Measurements from ENCODE around the gene FAAH.

The FAAH gene

DNA sequence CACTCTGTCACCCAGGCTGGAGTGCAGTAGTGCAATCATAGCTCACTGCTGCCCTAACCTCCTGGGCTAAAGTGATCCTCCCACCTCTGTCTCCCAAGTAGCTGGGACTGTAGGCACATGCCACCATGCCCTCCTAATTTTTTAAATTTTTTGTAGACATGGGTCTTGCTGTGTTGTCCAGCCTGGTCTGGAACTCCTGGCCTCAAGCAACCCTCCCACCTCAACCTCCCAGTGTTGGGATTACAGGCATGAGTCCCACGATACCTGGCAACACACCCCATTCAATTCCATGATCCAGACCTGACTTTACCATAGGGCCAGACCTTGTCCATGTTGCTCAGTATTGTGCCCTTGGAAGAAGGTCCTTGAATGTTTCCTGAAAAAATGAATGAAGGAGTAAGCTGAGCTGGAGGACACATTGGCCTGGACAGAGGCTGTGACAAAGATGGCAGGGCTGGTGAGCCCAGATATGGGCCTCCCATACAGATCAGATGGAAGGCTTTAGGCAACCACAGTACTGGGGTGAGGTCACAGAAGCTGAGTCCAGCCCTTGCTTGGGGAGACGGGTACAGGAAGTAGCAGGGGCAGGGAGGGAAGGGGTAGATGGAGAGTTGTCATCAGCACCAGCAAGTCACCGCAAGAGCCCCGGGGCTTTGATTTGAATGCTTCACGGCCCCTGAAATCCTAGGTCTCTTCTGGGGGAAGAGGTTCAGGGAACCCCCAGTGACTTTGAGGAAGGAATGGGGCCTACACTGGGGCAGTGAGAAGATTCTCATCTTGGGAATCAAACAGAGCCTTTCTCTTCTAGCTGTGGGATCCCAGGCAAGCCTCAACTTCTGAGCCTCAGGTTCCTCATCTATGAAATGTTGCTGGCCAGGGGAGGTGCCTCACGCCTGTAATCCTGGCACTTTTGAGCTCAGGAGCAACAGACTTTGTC, 55.4 kb downstream of the FAAH start:
- DNase-seq (ENCODE audit: low read depth) = no peak

DNA sequence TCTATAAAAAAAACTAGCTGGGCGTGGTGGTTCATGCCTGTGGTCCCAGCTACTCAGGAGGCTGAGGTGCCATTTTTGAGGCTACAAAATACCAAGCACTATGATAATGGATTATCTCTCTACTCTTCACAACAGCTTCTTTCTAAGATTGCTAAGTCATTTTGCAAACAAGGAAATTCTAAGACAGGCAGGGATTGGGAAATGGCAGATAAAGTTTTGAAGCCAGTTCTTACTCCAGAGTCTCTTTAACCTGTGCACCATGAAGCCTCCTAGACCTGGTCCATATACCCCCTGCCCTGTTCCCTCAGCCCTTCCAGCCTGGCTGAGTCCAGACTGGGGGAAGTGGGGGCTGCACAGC, 56.0 kb downstream of the FAAH start:
- no peak for DNase-seq (ENCODE audit: low read depth)

DNA sequence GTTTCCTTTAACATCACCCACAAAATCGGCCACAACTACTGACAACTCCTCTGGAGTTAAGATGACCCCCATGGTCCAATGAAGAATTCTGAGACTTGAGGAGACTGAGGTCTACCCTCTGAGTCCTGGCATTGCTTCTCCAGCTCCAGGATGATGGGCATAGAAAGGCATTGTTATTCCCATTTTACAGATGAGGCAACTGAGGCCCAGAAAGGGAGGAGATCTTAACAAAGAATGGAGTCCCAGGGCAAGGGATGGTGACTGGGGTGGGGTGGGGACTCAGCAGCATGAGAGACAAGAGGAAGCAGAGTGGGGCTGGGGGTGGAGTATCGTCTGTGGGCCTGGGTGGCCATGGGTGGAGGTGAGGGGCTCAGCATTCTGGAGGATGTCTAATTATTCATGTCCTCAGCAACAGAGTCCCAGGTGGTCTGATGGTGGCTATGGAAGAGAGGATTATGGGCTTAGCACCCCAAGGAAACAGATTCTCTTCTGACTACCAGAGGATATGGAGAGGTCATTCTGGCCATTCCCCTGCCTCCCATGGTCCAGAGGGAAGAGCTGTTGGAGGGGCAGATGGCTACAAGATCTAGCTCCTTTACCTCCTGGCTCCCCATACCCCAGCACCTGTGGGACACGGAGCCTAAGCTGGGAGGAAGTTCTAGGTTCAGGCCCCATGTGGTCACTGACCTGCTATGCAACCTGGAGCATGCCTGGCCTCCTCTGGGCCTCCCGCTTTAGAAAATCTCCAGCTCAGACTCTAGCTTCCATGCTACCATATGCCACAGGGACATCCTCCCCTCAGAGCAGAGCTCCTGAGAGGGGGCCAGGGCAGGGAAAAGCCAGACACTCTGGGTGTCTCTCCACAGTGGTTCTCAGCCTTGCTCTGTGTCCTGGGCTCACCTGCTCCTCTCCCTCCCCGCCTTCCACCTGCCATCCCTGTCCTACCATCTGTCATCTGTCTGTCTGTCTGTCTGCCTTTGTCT, 58.1 kb downstream of the FAAH start:
- no peak for DNase-seq (ENCODE audit: low read depth)

DNA sequence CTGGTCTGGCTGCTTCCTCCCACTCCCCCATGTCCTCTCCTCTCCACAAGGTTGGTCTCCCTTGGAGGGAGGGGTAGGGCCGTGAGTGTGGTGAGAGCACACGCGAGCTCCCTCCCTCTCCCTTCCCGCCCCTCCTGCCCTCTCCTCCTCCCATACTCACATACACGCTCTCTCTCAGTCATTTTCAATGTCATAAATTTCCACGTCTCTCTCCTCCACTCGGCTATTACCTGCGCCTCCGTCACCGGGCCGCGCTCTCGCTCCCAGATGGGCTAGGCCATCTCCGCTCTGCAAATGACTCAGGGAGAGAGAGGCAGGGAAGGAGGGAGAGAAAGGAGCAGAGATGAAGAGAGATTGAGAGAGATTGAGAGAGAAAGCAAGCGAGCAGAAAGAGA, 58.8 kb downstream of the FAAH start:
- no peak for DNase-seq (ENCODE audit: low read depth)

DNA sequence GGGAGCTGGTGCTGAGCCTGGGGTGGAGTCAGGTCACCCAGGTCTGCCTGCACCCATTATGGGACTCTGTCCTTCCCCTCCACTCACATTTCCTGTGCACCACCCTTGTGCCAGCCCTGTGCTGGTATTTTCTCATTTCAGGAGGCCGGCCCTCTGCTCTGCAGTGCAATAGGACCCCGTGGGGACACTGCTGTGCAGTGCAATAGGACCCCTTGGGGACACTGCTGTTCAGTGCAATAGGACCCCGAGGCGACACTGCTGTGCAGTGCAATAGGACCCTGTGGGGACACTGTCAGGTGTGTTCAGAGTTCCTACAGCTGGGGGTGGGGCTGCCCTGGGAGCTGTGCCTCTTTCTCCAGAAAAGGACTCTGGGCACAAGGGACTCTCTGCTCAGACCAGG, 59.3 kb downstream of the FAAH start:
- DNase-seq (ENCODE audit: low read depth) = no peak

DNA sequence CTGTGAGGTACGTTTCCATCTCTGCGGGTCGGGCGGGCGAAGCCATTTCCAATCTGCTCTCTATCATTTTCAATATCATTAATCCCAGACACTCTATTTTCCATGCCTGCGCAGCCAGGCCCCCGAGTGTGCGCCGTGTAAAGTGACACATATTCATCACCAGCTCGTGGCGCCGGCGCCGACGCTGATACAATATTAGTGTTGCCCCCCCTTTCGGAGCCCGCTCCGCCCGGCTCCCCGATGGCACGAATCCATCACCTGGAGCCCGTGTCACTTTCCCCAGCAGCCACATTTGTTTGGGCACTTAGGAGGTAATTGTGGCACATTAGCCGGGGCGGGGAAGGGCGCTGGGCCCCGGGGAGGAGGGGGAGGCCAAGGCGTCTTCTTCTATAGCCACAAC, 61.8 kb downstream of the FAAH start:
- DNase-seq (ENCODE audit: low read depth) = no peak

DNA sequence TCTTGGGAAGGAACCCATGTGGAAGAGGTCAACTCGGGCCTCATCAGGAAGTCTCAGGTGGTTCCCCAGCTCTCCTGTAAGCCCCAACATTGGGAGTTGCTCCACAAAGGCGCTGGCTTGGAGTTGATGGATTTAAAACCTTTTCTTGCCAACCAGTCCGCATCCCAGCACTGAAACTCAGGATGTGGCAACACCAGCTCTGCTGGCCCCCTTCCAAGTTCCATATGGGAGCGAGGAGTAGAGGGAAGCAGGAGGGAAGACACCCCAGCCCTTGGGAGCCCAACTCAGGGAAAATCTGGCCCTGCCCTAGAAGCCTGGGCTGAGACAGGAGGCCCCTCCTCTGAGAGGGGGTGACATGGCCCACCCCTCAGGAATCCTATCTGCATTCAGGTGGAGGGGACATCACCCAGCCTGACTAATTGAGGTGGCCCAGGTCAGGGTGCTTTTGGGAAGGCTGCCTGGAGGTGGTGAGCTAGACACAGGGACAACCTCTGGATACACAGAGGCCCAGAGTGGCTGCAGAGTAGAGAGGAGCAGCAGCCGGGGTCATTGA, 62.4 kb downstream of the FAAH start:
- DNase-seq (ENCODE audit: low read depth) = no peak

DNA sequence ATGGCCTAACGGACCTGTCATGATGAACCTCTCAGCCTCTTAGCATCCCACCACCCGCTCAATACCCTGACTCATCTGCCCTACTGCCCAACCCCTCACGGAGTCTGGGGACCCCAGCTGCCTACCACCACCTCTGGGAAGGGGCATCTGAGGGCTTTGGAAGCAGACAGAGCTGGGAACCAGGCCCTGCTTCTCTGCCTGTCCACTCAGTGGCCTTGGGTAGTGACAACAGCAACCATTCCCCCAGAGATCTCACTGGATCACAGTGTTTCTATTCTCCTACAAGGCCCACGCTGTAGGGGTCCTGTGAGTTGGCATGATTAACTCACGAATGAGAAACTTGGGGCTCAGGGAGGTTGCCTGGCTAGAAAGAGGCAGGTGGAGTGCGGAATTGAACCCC, 63.1 kb downstream of the FAAH start:
- DNase-seq (ENCODE audit: low read depth) = no peak

DNA sequence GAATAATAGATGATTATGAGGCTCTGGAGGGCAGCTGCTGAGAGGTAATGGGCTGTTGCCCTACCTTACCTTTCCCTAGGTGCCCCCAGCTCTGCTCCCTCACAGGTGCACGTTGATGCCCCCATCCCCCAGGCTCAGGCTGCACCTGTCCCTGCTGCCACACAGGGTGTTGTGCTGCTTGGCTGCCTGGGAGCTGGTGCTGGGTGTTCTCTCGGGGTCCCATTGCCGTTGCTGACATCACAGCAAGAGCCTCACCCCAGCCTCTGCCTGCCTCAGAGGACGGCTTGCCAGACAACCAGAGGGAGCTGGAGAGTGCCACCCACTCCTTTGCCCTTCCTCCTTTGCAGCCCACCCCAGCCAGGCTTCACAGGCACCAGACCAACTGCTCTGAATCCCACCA, 64.1 kb downstream of the FAAH start:
- DNase-seq (ENCODE audit: low read depth) = no peak

DNA sequence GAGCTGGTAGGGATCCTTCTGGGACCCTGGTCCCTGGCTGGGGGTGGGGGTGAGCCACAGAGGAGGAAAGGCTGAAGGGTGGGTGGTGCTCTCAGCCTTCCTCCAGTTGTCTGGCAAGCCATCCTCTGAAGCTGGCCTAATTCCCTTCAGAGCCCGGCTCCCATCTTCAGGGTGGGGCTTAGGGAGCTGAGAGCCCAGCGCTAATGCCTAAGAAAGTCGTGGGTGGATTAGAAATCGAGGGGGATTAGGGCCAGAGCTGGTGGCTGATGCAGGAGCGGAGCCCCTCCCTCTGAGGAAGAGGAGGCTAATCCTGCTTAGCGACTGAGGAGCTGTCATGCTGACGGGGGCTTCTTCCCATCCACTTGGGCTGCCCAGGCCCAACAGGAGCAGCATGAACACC, 64.7 kb downstream of the FAAH start:
- no peak for DNase-seq (ENCODE audit: low read depth)

DNA sequence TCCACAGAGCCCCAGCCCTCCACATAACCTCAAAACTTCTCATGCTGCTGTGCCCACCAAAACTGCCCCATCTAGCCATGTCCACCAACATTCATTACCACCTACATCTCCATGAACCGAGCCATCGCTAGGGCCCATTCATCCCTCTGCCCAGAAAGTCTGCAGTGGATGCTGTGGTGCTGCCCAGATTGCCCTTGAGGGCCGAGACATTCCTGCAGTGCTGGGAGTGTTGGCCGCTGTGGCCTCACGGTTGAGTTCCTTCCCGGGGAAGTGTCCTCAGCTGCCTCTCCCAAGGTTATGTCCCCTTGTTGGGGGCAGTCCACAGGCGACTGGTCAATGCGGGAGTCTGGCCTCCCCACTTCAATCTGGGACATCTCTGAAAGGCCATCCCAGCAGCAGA, 65.2 kb downstream of the FAAH start:
- no peak for DNase-seq (ENCODE audit: low read depth)

DNA sequence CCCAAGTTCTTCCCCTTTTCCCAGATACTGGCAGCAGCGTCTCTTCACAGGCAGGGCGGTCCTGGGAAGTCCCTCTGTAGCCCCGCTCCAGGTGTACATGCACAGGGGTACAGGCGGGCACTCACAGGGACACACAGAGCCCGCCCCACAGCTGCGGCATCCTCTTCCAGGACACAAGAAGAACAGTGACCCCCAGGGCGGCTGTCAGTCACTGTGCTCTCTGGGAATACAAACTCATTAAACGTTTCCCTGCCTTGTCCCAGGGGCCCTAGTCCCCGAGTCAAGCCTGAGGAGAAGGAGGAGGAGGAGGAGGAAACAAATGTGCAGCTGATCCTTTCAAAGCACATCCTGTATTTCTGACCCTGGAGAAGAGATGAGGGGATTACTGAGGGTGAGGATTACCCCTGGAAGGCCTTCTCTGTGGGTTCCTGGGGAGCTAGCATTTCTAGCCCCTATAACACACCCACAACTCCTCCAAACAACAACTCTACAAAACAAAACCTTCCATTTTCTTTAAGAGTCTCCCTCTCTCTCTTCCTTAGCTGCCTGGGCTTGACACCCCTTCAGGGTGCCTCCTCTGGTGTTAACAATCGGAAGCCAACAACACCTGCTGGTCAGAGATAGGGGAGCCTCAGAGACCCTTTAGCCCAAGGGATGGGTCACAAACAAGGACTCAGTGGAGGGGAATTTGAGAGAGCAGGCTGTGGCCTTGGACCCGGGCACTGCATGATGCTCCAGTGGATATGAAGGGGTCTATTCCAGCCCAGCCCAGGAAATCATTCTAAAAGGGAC, 67.1 kb downstream of the FAAH start:
- DNase-seq (ENCODE audit: low read depth) = no peak

DNA sequence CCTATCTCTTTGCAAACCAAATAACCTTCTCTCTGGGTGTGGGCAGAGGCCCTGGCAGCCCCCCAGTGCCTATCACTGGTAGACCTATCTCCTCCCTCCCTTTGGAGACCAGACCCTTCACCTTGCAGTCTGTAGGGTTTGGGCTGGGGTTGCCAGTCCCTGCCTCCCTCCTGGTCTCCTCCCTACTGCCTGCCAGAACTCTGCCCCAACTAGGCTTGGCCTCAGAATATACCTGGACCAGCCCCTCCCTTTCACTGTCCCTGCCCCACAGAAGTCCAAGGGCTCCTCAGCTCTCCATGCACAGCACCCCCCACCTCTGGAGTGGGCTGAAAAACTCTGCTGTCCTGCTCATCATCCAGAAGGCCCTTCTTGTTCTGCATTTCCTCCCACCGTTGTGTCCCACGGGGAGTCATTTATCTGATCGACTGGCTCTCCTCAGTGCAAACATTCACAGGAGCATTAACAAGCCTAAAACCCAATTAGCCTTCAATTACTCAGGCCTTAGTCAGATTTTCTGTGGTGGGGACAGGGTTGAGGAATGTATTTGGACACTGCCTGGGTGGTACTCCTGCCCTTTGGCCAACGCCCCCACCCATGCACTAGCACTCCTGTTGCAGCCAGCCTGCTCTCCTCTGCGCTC, 67.8 kb downstream of the FAAH start:
- DNase-seq (ENCODE audit: low read depth) = no peak
